Stimulated activated CD4-positive, alpha-beta T cell treated with anti-CD3 and anti-CD28 coated beads, Interleukin-12 subunit alpha, Interleukin-12 subunit beta, amount 100 ng/mL, for 4 hours (primary cell): ENCODE data around the gene HLA-F.

Experiments
- DNase-seq: peaks from one replicate; pipeline ENCODE4 v3.0.0-alpha.2; 2020

The HLA-F gene

GRCh38 chr6:29723262-29723665, at the start of gene HLA-F:
TSS of gene HLA-F (plus strand) at chr6:29723434. CDS start at chr6:29723464, 30 bp downstream.
- peak; percentile 70 for DNase-seq

- DNase-seq = no peak
These were observed 49.2 kb upstream of the HLA-F start for GRCh38 chr6:29674008-29674407.

GRCh38 chr6:29675561-29675960, 47.7 kb upstream of the HLA-F start:
- DNase-seq = no peak

- no peak for DNase-seq
These were observed 46.1 kb upstream of the HLA-F start for GRCh38 chr6:29676981-29677601.

- no peak for DNase-seq
These were observed 45.1 kb upstream of the HLA-F start for GRCh38 chr6:29678114-29678513.

GRCh38 chr6:29679962-29680361, 43.3 kb upstream of the HLA-F start:
- no peak for DNase-seq

- DNase-seq = no peak
These were observed 42.8 kb upstream of the HLA-F start for GRCh38 chr6:29680416-29680815.

- DNase-seq = no peak
These were observed 42.3 kb upstream of the HLA-F start, which contains the start of gene ZFP57 for GRCh38 chr6:29680904-29681303. TSS of gene ZFP57 (minus strand) at chr6:29681152. CDS start at chr6:29677003, 4,149 bp downstream.

- DNase-seq = no peak
These were observed 41.4 kb upstream of the HLA-F start for GRCh38 chr6:29681811-29682210.

- no peak for DNase-seq
These were observed 37.4 kb upstream of the HLA-F start for GRCh38 chr6:29685718-29686326.

GRCh38 chr6:29694637-29695036, 28.6 kb upstream of the HLA-F start:
- no peak for DNase-seq

- no peak for DNase-seq
These were observed 26.8 kb upstream of the HLA-F start for GRCh38 chr6:29696147-29697125.

GRCh38 chr6:29702519-29703103, 20.6 kb upstream of the HLA-F start:
- peak; percentile 78 for DNase-seq

GRCh38 chr6:29705389-29706231, 17.6 kb upstream of the HLA-F start:
- DNase-seq = no peak

GRCh38 chr6:29708432-29709179, 14.6 kb upstream of the HLA-F start:
- no peak for DNase-seq

- no peak for DNase-seq
These were observed 14.0 kb upstream of the HLA-F start for GRCh38 chr6:29709188-29709587.

- no peak for DNase-seq
These were observed 12.8 kb upstream of the HLA-F start for GRCh38 chr6:29710281-29710941.

GRCh38 chr6:29720863-29721262, 2.4 kb upstream of the HLA-F start:
- no peak for DNase-seq

- DNase-seq = peak; percentile 85
These were observed 693 bp downstream of the HLA-F start for GRCh38 chr6:29723666-29724588.
